Ishikawa (cell line): ENCODE measurements around the gene KCNQ1.

Experiments
- CEBPB ChIP-seq: IDR thresholded peaks from 2 replicates; pipeline ENCODE4 v1.6.1; 2012
- CREB1 ChIP-seq: IDR thresholded peaks from 2 replicates; pipeline ENCODE4 v1.6.1; 2012; ENCODE audit warnings: low read depth
- EGR1 ChIP-seq: IDR thresholded peaks from 2 replicates; pipeline ENCODE4 v1.6.1; 2012
- EP300 ChIP-seq: IDR thresholded peaks from 2 replicates; pipeline ENCODE4 v1.6.1; 2012; ENCODE audit warnings: borderline replicate concordance
- FOXM1 ChIP-seq: IDR thresholded peaks from 2 replicates; pipeline ENCODE4 v1.6.1; 2012; ENCODE audit warnings: low read depth, borderline replicate concordance
- MAX ChIP-seq: IDR thresholded peaks from 2 replicates; pipeline ENCODE4 v1.6.1; 2012
- NFIC ChIP-seq: IDR thresholded peaks from 2 replicates; pipeline ENCODE4 v1.6.1; 2012
- RAD21 ChIP-seq: IDR thresholded peaks from 2 replicates; pipeline ENCODE4 v1.6.1; 2012; ENCODE audit warnings: low read depth
- REST ChIP-seq: IDR thresholded peaks from 2 replicates; pipeline ENCODE4 v1.6.1; 2012; ENCODE audit warnings: low read depth, mild to moderate bottlenecking
- TAF1 ChIP-seq: IDR thresholded peaks from 2 replicates; pipeline ENCODE4 v1.6.1; 2012; ENCODE audit warnings: low read depth, mild to moderate bottlenecking
- TCF12 ChIP-seq: IDR thresholded peaks from 2 replicates; pipeline ENCODE4 v1.6.1; 2012; ENCODE audit warnings: low read depth
- TEAD4 ChIP-seq: IDR thresholded peaks from 2 replicates; pipeline ENCODE4 v1.6.1; 2012
- USF1 ChIP-seq: IDR thresholded peaks from 2 replicates; pipeline ENCODE4 v1.6.1; 2012
- YY1 ChIP-seq: IDR thresholded peaks from 2 replicates; pipeline ENCODE4 v1.6.1; 2012; ENCODE audit warnings: low read depth
- ZBTB7A ChIP-seq: IDR thresholded peaks from 2 replicates; pipeline ENCODE4 v1.6.1; 2012; ENCODE audit warnings: low read depth

The KCNQ1 gene

GRCh38 chr11:2555891-2556290, 111.1 kb downstream of the KCNQ1 start:
- no peak for TF ChIP-seq FOXM1
- TF ChIP-seq USF1, result no peak
- no peak for TF ChIP-seq RAD21
- no peak for TF ChIP-seq EP300

- TF ChIP-seq RAD21 (no peak), CREB1 (no peak), REST (no peak), CEBPB (no peak), TEAD4 (no peak), EP300 (no peak), NFIC (no peak), USF1 (no peak), FOXM1 (no peak), YY1 (no peak)
Observed at GRCh38 chr11:2557381-2557780, 112.6 kb downstream of the KCNQ1 start.

GRCh38 chr11:2558397-2558796, 113.6 kb downstream of the KCNQ1 start:
- TF ChIP-seq TEAD4, result no peak
- TF ChIP-seq REST, result no peak
- TF ChIP-seq TAF1, result no peak
- TF ChIP-seq USF1, result no peak
- TF ChIP-seq EGR1, result no peak
- TF ChIP-seq RAD21, result no peak
- TF ChIP-seq YY1, result no peak
- TF ChIP-seq FOXM1, result no peak
- TF ChIP-seq TCF12, result no peak

GRCh38 chr11:2558861-2559526, 114.2 kb downstream of the KCNQ1 start:
- no peak for TF ChIP-seq TAF1
- no peak for TF ChIP-seq FOXM1
- TF ChIP-seq YY1, result no peak
- no peak for TF ChIP-seq EGR1
- TF ChIP-seq MAX, result no peak
- no peak for TF ChIP-seq RAD21
- no peak for TF ChIP-seq NFIC
- TF ChIP-seq CREB1, result no peak
- no peak for TF ChIP-seq TEAD4
- no peak for TF ChIP-seq ZBTB7A
- TF ChIP-seq TCF12, result no peak
- TF ChIP-seq REST, result no peak
- TF ChIP-seq CEBPB, result no peak
- TF ChIP-seq EP300, result no peak
- TF ChIP-seq USF1, result no peak
